NCI-H345 treated with DMSO at 0.1 percent for 48 hours (cell line): Measurements from ENCODE around the gene MPO.

Experiments
- DNase-seq: peaks from one replicate; lab custom pipeline; 2025; ENCODE audit not compliant: unreplicated experiment; lab: John Stamatoyannopoulos, UW

Gene MPO

DNA sequence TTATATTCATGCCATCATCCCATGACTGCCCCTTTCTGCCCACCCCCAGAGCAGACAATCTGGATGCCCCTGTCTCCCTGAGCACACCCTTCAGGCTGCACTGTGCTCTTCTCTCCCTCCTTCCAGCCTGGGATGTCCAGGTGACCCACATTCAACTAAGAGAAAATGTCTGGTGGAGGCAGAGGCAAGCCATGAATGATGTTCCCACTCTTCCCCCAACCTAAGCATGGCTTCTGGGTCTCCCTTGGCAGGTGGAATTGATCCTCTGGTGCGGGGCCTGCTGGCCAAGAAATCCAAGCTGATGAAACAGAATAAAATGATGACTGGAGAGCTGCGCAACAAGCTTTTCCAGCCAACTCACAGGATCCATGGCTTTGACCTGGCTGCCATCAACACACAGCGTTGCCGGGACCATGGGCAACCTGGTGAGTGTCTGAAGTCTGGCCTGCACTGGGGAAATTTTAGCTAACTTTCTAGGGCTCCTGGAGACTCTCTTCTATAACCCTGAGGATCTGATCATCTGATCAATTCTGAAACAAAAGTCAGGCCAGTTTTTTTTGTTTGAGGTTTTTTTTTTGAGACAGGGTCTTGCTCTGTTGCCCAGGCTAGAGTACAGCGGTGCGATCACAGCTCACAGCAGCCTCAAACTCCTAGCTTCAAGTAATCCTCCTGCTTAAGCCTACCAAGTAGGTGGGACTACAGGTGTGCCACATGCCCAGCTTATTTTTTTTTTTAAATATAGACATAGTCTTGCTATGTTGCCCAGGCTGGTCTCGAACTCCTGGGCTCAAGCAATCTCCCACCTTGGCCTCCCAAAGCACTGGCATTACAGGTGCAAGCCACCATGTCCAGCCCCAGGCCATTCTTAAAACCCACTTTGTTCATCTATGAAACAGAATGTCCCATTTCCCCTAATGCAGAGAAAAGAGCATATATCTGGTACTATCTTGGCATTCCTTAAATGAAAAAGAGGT is 14.5 kb downstream of the MPO start:
- DNase-seq: no peak

DNA sequence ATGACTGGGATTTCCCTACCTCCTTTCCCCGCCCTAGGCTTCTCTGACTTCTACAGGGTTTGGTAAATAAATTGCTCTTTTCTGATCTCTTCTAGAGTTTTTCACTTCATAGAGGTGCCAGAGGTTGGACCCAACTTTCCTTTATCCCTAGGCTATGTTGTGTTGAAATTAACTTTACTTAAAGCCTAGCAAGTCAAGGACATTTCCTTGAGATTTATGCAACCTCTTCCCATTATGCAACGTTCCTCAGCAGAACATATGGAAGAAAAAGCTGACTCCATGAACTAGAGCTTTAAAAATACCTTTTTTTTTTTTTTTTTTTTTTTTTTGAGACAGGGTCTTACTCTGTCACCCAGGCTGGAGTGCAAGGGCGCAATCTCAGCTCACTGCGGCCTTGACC is 15.5 kb downstream of the MPO start:
- no peak for DNase-seq

DNA sequence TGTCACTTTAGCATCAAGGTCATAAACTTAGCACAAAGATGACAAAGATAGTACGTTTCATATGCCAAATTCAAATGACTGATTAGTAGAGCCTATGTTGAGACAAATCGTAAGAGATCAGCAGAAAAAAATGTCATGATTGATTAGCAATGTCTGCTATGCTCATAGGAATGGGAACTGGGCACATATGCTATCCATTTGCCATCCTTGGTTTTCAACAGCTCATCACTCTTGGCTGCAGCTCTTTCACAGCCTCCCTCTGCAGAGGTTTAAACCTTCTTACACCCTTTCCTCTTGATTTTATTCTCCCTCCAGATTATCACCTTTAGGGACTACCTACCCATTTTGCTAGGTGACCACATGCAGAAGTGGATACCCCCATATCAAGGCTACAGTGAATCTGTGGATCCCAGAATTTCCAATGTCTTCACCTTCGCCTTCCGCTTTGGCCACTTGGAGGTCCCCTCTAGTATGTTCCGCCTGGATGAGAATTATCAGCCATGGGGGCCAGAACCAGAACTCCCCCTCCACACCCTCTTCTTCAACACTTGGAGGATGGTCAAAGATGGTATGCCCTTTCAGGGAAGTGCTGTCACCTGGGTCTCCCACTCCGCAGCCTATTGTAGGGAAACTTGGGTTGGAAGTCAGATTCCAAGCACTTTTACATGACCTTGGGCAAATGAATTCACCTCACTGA is 16.2 kb downstream of the MPO start:
- DNase-seq: no peak

GRCh38 chr17:58263773-58264172 is 17.0 kb downstream of the MPO start:
- no peak for DNase-seq

- no peak for DNase-seq
Observed at GRCh38 chr17:58262149-58262548, 18.6 kb downstream of the MPO start.

DNA sequence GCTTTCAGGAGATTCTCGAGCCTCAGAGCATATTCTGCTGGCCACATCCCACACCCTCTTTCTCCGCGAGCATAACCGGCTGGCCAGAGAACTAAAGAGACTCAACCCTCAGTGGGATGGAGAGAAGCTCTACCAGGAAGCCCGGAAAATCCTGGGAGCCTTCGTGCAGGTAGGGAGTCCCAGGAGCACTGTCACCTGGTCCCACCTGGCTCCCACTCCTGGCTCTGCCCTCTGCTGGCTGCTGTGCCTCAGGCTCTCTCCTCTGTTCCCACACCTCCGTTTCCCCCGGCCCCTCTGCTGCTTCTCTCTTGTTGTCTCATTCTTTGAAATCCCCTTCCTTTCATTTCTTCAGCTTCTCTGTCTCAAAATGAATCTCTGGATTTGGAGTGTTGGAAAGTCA is 25.9 kb downstream of the MPO start:
- no peak for DNase-seq

DNA sequence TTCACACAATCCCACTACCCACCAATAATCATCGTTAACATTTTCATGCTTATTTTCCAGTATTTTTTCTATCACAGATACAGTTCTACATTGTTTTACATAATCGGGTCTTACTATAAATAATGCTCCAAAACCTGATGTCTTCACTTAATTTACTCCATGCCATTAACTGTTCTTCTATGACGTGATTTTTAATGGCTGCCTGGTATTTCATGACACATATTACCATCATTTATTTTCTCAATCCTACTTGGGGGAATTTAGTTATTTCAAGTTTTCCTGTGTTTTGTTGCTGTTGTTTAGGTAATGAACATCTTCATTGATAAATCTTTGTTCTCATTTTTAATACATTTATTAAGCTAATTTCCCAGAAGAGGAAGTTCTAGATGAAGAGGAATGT is 27.7 kb downstream of the MPO start:
- DNase-seq: no peak

DNA sequence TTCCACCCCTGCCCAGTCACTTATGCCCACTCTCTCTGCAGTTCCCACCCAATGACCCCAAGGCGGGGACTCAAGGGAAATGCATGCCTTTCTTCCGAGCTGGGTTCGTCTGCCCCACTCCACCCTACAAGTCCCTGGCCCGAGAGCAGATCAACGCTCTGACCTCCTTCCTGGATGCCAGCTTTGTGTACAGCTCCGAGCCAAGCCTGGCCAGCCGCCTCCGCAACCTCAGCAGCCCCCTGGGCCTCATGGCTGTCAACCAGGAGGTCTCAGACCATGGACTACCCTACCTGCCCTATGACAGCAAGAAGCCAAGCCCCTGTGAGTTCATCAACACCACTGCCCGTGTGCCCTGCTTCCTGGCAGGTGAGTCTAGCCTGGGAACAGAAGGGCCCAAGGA is 28.6 kb downstream of the MPO start:
- no peak for DNase-seq

DNA sequence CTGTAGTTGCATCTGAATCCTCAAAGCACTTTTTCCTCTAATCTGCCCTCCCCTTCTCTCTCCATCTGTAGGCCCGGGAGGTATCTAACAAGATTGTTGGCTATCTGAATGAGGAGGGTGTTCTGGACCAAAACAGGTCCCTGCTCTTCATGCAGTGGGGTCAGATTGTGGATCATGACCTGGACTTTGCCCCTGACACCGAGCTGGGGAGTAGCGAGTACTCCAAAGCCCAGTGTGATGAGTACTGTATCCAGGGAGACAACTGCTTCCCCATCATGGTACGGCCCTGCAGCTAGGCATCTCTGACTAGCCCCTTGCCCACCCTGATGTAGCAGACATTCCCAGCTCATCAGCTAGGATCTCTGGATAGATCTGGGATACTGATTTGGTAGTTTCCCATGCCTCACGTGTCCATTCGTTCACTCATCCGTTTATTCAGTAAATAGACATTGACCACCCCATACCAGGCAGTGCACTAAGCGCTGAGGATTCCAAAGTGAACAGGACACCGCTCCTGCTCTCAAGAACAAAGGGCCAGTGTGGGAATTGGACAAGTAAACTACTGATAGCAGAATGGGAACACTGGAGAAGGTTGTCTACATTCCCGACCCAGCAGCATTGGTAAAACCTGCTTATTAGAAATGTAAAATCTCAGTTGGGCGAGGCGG is 30.3 kb downstream of the MPO start:
- no peak for DNase-seq

GRCh38 chr17:58249270-58250133 is 31.2 kb downstream of the MPO start:
- DNase-seq: peak; percentile 37

DNA sequence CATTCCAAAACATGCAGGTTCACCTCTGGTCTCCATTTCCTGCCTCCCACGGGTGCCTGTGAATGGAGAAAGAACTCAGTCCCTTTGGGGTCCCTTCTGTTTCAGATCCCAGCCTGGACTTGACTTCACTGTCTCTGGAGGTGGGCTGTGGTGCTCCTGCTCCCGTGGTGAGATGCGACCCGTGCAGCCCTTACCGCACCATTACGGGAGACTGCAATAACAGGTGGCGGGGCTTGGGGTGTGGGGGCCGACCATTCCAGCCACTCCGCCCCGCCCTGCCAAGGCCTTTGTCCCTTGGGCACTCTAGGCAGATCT is 31.8 kb downstream of the MPO start:
- no peak for DNase-seq

DNA sequence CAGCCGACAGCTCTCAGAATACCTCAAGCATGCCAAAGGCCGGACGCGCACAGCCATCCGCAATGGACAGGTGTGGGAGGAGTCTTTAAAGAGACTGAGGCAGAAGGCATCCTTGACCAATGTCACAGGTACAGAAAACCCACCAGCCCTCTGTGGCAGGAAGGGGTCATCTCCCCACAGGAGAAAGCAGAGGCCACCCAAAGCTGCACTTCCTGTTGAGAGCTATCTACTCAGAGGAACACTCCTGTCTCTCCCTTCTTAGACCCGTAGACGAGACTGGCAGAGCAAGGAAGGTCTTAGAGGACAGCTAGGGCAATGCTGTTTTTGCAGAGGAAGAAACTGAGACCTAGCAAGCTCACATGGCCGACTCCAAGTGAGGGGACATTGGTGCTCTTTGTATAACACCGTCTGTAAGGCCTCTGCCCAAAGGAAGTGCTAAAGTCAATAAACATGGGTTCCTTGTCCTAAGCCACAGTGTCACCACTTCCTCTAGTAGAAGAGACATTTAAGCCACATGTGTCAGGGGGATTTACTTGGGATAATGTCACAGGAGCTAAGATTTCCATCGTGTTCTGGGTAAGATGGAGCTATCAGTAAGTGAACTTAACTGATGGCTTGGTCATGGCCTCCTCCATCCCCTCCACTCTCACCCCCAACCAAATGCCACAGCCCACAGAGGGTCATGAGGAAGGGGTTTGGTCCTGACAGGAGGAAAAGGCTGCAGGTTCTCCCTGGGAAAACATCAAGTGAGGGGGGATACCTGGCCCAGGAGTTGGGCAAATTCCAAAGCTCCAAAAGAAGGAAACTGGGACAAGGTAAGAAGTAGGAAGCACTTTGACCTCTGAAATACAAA is 33.0 kb downstream of the MPO start:
- no peak for DNase-seq

GRCh38 chr17:58246781-58247180 is 34.0 kb downstream of the MPO start:
- DNase-seq: no peak

DNA sequence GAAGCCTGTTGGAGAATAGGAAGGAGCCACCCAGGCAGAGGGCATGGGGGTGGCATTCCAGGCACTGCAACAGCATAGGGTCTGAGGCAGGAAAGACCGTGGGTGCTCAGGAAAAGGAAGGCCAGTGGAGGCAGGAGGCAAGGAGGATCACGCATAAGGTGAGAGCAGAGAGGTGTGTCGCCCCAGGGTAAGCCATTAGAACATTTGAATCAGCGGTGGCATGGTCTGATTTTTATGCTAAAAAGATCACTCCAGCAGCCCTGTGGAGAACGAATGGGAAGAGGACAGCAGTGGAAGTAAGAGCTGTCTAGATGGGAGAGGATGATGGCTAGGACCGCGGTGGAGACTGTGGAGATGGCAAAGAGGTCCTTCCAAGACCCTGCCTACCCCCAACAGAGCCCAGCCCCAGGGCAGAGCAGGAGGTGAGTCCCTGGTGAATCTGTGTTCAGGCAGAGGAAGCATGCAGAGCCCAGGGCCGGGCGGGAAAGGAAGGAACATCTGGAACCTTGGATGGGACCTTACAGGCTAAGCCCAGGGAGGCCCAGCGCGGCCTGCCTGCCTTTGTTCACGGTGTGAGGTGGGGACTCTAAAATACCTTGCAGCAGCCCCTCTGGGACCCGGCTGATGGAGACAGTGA is 34.5 kb downstream of the MPO start:
- DNase-seq: no peak

DNA sequence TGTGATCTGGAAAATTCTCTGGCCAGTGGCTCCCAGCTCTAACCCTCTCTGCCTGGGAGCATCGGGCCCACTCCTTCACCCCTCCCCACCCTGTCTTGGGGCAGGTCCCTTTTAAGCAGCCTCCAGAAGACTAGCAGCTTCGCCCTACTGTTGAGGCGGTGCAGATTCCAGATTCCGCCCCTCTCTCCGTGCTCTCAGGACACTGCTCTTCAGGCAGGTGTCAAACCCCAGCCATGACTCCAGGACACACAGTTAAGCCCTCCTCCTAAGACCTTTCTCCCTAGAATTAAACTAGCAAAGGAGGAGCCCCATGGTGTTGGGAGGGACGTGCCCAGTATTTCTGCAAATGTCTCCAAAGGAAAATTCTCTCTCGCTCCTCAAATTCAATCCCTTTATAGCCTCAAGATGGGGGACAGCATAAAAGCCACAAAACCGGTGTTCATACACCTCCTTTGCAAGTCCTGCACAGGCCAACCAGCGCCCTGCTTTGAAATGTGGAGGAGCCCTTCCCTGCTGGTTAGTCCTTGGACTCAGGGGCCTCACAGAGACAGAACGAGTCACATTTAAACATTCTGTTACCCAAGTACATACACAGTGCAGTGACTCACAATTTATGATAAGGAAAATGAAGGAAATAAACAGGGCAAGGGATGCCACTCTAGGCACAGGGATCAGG is 35.2 kb downstream of the MPO start:
- no peak for DNase-seq

DNA sequence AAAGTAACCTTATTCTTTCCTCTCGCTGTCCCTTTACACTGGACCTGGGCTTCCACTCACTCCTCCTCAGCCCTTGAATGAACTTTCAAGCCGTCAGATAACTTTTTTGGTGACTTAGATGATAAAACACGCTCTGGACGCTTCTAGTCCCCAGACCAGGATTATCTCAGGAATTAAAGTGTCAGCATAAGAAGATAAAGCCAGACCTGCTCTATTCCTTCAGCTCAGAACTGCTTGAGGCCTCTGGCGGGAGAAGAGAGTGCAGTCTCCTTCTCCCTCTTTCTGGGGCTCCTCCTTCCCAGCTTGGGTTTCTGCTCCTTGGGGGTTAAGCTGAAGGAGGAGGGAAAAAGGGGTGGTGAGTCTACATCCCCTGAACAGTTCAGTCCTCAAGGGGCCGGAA is 35.8 kb downstream of the MPO start:
- DNase-seq: no peak

- DNase-seq: no peak
Observed at GRCh38 chr17:58242171-58242784, 38.5 kb downstream of the MPO start.

- DNase-seq: no peak
Observed at GRCh38 chr17:58239987-58240386, 40.7 kb downstream of the MPO start.
